ENCODE data around the gene GON4L.
"Not testable (repeated sequence)": the region's sequence is repeated elsewhere in the genome, so short reads cannot be mapped to it uniquely, and the experiment has no call there.

Gene GON4L

DNA sequence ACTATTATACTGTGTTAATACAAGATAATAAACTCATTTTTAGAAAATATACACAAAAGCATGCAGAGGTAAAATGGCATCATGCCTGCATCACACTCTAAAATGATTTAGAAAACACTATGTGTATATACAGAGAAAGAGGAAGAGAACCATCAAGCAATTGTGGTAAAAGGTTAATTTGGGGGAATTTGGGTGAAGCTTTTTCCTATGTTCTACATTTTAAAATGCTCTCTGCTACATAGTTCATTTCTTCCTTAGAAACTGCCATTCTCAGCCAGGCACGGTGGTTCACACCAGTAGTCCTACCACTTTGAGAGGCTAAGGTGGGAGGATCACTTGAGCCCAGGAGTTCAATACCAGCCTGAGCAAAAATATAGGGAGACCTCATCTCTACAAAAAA lies 44.1 kb downstream of the GON4L start:
- no peak for DNase-seq

GRCh38 chr1:155809088-155809487 lies 47.9 kb downstream of the GON4L start:
- DNase-seq, result no peak

GRCh38 chr1:155801149-155801548 lies 55.9 kb downstream of the GON4L start:
- DNase-seq, result no peak

DNA sequence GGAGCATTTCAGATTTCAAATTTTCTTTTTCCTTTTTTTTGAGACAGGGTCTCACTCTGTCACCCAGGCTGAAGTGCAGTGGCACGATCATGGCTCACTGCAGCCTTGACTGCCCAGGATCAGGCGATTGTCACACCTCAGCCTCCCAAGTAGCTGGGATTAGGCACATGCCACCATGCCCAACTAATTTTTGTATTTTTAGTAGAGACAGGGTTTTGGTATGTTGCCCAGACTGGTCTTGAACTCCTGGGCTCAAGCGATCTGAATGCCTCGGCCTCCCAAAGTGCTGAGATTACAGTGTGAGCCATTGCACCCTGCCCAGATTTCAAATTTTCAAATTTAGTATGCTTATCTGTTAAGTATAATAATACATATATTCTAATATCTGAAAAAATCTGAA lies 61.4 kb downstream of the GON4L start:
- DNase-seq, result not testable (repeated sequence)

GRCh38 chr1:155794605-155795245 lies 62.3 kb downstream of the GON4L start:
- no peak for DNase-seq

DNA sequence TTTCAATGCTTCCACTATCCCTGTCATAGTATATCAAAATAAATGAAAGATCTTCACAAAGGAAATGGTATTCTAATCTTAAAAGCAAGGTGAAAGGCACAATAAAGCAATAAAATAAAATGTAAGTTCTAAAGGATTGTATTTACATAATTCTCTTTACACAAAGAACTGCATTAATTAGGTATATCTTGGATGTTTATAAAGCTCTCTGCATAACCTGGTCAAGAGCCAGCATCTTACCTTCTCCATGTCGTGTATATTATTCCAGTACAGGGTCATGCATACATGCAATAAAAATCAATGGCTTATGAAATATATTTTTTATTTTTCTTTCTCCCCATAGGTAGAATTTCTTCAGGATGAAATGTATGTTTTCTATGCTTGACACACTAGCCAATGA lies 63.8 kb downstream of the GON4L start:
- no peak for DNase-seq

DNA sequence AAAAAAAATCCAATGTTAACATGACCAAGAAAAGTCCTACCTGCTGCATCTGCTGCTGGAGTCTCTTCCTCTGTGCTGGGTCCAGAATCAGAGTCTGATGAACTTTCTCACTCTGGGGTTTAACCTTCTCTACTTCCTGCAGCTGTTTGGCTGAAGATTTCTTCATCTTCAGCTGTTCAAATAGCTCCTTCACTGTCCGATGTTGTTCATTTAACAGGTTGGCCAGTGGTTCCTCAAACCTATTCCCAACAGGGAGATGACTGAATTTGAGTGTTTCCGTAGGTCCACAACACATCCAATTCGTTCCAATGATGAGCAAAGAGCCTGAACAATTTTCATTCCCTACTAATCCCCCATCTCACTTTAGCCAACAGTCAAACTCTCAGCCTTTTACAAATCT lies 79.4 kb downstream of the GON4L start:
- no peak for DNase-seq

DNA sequence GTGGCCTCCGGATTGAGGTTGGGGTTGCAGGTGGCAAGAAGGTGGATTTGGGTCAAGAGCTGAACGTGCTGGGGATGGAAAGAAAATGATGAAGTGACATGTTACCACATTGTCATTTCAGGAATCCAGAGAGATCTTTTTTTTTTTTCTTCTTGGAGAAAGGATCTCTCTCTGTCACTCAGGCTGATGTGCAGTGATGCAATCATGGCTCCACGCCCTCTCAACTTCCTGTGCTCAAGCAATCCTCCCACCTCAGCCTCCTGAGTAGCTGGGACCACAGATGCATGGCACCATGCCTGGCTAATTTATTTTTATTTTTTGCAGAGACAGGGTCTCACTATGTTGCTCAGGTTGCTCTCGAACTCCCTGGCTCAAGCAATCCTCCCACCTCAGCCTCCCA lies 80.6 kb downstream of the GON4L start:
- no peak for DNase-seq

- no peak for DNase-seq
These were observed 83.8 kb downstream of the GON4L start for GRCh38 chr1:155773221-155773620.

GRCh38 chr1:155769257-155769656 lies 87.8 kb downstream of the GON4L start:
- DNase-seq, result no peak

DNA sequence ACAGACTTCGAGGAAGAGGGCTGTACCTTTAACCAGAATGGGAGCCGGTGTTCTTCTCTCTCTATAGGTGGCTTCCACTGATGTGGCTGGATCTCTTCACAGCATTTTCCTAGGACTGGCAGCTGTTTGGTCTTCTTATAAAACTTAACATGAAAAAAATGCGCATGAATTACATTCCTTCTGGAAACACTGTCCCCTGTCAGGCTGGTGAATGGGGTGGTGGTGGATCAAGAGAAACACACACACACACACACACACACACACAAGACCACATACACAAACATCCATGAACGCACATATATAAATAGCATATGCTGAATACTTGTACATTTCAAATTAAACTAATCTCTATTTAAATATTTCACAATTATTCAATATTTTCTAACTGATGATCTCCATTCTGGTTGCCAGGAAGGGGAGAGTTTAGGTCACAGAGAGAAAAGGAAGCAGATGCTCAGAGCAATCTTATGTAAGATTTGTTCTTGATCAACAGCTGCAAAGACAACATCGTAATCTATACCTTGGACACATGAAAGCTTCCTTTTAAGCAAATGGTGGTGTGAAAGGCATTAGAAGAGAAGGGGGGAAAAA lies 89.5 kb downstream of the GON4L start:
- not testable (repeated sequence) for DNase-seq

DNA sequence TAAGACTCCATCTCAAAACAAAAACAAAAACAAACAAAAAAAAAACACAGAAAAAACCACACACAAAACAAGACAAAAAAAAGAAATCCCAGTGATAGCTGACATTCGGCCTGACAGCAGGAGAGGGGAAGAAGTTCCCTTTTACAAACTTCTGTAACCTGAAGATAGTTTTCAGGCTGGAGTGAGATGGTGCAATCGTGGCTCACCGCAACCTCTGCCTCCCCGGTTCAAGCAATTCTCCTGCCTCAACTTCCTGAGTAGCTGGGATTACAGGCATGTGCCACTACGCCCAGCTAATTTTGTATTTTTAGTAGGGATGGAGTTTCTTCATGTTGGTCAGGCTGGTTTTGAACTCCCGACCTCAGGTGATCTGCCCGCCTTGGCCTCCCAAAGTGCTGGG lies 93.0 kb downstream of the GON4L start:
- DNase-seq, result not testable (repeated sequence)

DNA sequence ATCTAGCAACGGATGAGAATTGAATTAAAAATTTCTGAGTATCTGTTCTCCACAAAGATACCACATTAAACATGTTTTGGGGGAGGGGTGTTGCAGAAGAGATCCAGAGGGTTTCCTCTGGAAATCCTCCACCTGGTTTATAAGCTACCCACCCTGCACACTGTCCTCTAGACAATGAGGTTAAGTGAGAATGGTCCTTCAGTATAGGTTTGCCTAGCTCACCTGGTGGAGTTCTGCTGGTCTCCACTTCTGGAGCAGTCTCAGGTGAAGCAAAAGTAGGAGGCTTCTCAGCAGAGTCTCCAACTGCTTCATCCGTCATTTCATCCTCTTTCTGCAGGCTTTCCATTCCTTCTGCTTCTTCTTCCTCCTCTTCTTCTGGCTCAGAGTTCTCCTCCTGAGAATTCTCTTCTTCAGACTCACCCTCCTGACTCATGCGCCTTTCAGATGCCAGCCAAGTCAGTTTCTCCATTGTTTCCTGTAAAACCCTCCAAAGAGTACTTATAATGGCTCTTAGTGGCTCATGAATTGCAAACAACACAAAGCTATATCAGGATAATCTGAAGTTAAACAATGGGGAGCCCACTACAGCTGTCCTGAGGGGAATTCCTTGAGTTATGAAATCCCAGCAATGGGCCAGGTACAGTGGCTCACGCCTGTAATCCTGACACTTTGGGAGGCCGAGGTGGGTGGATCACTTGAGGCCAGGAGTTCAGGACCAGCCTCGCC lies 93.8 kb downstream of the GON4L start:
- DNase-seq, result not testable (repeated sequence)

GRCh38 chr1:155761736-155762405 lies 95.1 kb downstream of the GON4L start:
- no peak for DNase-seq

DNA sequence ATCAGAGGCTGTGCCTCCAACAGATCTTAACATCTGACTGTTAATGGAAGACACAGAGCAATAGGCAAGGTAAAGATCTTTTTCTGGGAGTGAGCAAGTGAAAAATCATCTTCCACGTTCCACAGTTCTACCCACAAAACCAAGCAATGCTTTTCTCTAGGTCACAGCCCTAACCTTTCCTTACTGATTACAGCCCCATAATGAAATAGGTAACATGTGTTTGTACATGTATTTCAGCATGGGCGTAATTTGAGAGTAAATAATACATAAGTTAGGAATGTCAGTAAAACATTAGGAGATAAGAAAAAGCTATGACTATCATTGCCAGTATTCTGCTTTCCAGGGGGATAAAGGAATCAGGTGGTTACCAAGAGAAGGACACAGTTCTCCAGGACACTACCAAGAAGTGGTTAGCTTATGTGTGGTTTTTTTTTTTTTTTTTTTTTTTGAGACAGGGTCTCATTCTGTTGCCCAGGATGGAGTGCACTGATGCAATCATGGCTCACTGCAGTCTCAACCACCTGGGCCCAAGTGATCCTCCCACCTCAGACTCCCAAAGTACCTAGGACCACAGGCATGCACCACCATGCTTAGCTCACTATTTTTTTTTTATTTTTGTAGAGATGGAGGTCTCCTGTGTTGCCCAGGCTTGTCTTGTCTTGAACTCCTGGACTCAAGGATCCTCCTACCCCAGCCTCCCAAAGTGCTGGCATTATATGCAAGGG lies 96.1 kb downstream of the GON4L start:
- DNase-seq, result no peak

DNA sequence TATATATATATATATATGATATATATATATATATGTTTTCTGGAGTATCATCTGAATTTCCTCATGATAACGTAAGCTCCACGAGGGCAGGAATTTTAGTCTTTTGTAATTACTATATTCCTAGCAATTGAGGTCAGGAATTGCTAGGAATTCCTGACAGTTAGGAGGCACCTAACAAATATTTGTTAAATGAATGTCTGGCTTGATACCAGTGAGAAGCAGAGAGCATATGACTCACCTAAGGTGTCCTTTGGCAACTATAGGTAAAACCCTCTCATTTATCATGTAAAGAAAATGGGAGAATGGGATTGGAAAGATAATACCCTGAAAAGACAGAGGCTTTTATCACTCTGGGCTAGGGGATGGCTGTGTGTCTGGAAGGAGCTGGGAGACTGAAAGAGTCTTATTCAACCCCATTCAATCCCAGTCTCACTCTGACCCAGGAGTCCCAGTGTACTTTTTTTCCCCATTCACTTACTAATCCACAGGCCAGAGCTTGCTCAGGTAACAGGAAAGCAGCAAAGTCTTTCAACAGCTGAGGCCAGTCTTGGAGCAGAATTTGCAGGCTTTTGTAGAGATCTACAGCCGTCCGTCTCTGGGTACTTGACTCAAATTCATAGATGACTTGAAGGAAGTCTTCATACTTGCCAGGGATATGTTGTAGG lies 96.9 kb downstream of the GON4L start:
- DNase-seq, result no peak

- DNase-seq, result not testable (repeated sequence)
These were observed 98.0 kb downstream of the GON4L start for GRCh38 chr1:155759017-155759416.

- not testable (repeated sequence) for DNase-seq
These were observed 108.9 kb downstream of the GON4L start for GRCh38 chr1:155748141-155748540.

DNA sequence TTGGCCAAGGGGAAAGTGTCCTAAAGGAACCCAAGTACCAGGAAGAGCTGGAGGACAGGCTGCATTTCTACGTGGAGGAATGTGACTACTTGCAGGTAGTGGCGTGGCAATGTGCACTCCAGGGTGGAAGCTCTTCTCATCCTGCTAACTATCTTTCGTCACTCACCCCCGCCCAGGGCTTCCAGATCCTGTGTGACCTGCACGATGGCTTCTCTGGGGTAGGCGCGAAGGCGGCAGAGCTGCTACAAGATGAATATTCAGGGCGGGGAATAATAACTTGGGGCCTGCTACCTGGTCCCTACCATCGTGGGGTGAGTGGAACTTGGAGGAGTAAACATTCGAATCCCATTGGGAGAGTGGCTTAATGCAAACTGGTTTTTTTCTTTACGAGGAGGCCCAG lies 109.4 kb downstream of the GON4L start:
- not testable (repeated sequence) for DNase-seq

DNA sequence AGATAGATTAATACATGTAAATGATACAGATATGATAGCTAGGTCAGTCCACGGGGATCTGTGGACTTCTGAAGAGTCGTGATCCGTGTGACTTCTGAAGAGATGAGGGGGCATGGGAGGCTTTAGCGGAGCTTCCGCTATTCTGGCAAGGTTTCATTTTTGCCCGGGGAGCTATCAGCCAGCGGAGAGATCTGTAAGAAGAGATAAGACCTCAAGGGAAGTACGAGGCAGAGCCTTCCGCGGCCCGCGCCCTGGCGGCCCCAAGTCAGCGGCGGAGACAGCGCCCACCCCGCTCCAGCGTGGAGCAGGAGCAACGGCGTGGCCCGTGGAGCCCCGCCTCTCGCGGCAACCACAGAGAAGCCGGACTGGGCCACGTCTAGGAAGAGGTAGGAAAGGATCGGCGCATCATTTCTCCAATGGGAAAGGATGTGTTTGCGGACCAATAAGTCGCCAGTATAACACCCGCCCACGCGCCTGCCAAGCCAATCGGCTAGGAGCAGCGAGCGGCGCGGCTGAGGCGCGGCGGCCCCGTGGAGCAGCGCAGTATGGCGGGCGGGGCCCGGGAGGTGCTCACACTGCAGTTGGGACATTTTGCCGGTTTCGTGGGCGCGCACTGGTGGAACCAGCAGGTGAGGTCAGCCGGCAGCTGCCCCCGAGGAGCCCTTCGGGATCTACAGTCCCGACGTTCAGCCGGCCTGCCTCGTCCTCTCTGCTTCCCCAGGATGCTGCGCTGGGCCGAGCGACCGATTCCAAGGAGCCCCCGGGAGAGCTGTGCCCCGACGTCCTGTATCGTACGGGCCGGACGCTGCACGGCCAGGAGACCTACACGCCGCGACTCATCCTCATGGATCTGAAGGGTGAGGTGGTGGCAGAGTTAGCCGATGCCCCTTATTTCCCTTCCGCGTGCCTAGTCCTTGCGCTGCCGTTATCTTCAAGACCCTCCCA lies 111.5 kb downstream of the GON4L start:
- peak; percentile 77 for DNase-seq

DNA sequence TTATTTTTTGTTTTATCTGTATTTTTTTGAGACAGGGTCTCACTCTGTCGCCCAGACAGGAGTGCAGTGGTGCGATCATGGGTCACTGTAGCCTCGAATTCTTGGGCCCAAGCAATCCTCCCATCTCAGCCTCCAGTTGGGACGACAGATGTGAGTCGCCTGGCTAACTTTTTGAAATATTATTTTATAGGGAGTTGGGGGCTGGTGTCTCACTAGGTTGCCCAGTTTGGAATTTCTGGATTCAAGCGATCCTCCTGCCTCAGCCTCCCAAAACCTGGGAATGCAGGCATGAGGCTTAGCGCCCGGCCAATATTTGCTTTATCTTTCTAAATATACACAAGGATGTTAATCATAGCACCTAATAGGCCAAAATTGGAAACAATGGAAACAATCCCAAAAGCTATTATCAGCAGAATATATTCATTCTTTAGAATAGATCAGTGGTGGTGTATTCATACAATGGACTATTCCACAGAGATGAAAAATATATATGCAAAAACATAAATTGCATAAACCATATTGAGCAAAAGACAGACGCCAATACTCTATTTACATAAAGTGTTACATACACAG lies 112.2 kb downstream of the GON4L start:
- no peak for DNase-seq
